Mesenchymal stem cell (in vitro differentiated cells and primary cell): ENCODE data around the gene NFE2L1.
"Not testable (repeated sequence)": the region's sequence is repeated elsewhere in the genome, so short reads cannot be mapped to it uniquely, and the experiment has no call there.

Experiments used
- DNase-seq: peaks from one replicate; pipeline ENCODE4 v3.0.0-alpha.2; 2013
- H2AFZ ChIP-seq: one replicate; pipeline ENCODE4 v1.6.1; 2013; ENCODE audit warnings: low read depth, mild to moderate bottlenecking, control low read depth, inconsistent platforms, low read length, moderate library complexity
- H2AK5ac ChIP-seq: 2 replicates; pipeline ENCODE4 v1.6.1; 2013; ENCODE audit warnings: low read length, moderate library complexity, mild to moderate bottlenecking, inconsistent platforms; ENCODE audit not compliant: severe bottlenecking
- H2BK120ac ChIP-seq: one replicate; pipeline ENCODE4 v1.6.1; 2013; ENCODE audit warnings: low read depth, mild to moderate bottlenecking, inconsistent platforms, low read length, moderate library complexity
- H2BK12ac ChIP-seq, 2 experiments: one replicate each; pipeline ENCODE4 v1.6.1; 2013; ENCODE audit warnings: inconsistent platforms in 2 of 2, low read length in 2 of 2, mild to moderate bottlenecking in 2 of 2, moderate library complexity in 2 of 2, control low read depth in 1 of 2
- H2BK15ac ChIP-seq: one replicate; pipeline ENCODE4 v1.6.1; 2013; ENCODE audit warnings: mild to moderate bottlenecking, low read depth, inconsistent platforms; ENCODE audit not compliant: poor library complexity, severe bottlenecking
- H2BK5ac ChIP-seq: 2 replicates; pipeline ENCODE4 v1.6.1; 2013; ENCODE audit warnings: low read depth, mild to moderate bottlenecking, low read length, control low read depth, inconsistent platforms; ENCODE audit not compliant: poor library complexity, severe bottlenecking
- H3K14ac ChIP-seq, 2 experiments: one replicate each; pipeline ENCODE4 v1.6.1; 2013; ENCODE audit warnings: inconsistent platforms in 2 of 2, low read length in 2 of 2, control low read depth in 1 of 2, mild to moderate bottlenecking in 1 of 2, moderate library complexity in 1 of 2
- H3K18ac ChIP-seq, 2 experiments: one replicate each; pipeline ENCODE4 v1.6.1; 2013; ENCODE audit warnings: inconsistent platforms in 2 of 2, low read length in 2 of 2, control low read depth in 1 of 2, low read depth in 1 of 2, mild to moderate bottlenecking in 1 of 2
- H3K23ac ChIP-seq, 2 experiments: one replicate each; pipeline ENCODE4 v1.6.1; 2013; ENCODE audit warnings: inconsistent platforms in 2 of 2, low read length in 2 of 2, mild to moderate bottlenecking in 2 of 2, moderate library complexity in 2 of 2, control low read depth in 1 of 2
- H3K27ac ChIP-seq: 2 replicates; pipeline ENCODE4 v1.5.1; 2013; ENCODE audit warnings: mild to moderate bottlenecking, moderate library complexity, low read length, control low read depth, inconsistent platforms; ENCODE audit not compliant: poor library complexity, severe bottlenecking
- H3K27me3 ChIP-seq, 2 experiments: 2 replicates each; pipeline versions ENCODE4 v1.6.1 to v1.7.0; 2013; ENCODE audit warnings: low read length in 2 of 2, mild to moderate bottlenecking in 2 of 2, moderate library complexity in 2 of 2, control low read depth in 1 of 2, inconsistent platforms in 1 of 2; ENCODE audit not compliant: control insufficient read depth in 1 of 2, insufficient read depth in 1 of 2
- H3K36me3 ChIP-seq, 2 experiments: 2 replicates each; pipeline versions ENCODE4 v1.6.1 to v1.7.0; 2013; ENCODE audit warnings: low read length in 2 of 2, control low read depth in 1 of 2, inconsistent platforms in 1 of 2, low read depth in 1 of 2, mild to moderate bottlenecking in 1 of 2; ENCODE audit not compliant: insufficient read depth in 2 of 2, control insufficient read depth in 1 of 2
- H3K4ac ChIP-seq, 2 experiments: one replicate each; pipeline ENCODE4 v1.6.1; 2013; ENCODE audit warnings: inconsistent platforms in 2 of 2, low read length in 2 of 2, mild to moderate bottlenecking in 2 of 2, moderate library complexity in 2 of 2, control low read depth in 1 of 2, low read depth in 1 of 2
- H3K4me1 ChIP-seq: 2 replicates; pipeline ENCODE4 v1.6.1; 2013; ENCODE audit warnings: low read depth, low read length, control low read depth; ENCODE audit not compliant: control insufficient read depth, insufficient read depth
- H3K4me2 ChIP-seq: 2 replicates; pipeline ENCODE4 v1.6.1; 2013; ENCODE audit warnings: low read length, mild to moderate bottlenecking, inconsistent platforms; ENCODE audit not compliant: poor library complexity, severe bottlenecking
- H3K4me3 ChIP-seq, 2 experiments: 2 replicates each; pipeline versions ENCODE4 v1.5.1 to v1.7.0; 2013; ENCODE audit warnings: low read length in 2 of 2, mild to moderate bottlenecking in 2 of 2, control low read depth in 1 of 2, low read depth in 1 of 2; ENCODE audit not compliant: insufficient read depth in 1 of 2
- H3K79me1 ChIP-seq: replicated peaks from 2 replicates; pipeline ENCODE4 v1.6.1; 2013; ENCODE audit warnings: mild to moderate bottlenecking, control low read depth, low read length, inconsistent platforms; ENCODE audit not compliant: poor library complexity, severe bottlenecking
- H3K9ac ChIP-seq: 2 replicates; pipeline ENCODE4 v1.7.0; 2013; ENCODE audit warnings: mild to moderate bottlenecking, low read length, moderate library complexity
- H3K9me3 ChIP-seq: 2 replicates; pipeline ENCODE4 v1.7.0; 2013; ENCODE audit warnings: mild to moderate bottlenecking, low read length; ENCODE audit not compliant: control insufficient read depth
- H4K8ac ChIP-seq: one replicate; pipeline ENCODE4 v1.6.1; 2013; ENCODE audit warnings: inconsistent platforms, mild to moderate bottlenecking, low read length, moderate library complexity
- H4K91ac ChIP-seq: one replicate; pipeline ENCODE4 v1.6.1; 2013; ENCODE audit warnings: mild to moderate bottlenecking, low read length, inconsistent platforms
- WGBS: methylation state at CpG from one replicate; pipeline ENCODE4 v1.1.7; 2013; ENCODE audit warnings: mixed read lengths; 5-methylcytosine and 5-hydroxymethylcytosine counted together

NFE2L1 gene

GRCh38 chr17:48072811-48073210, 24.7 kb downstream of the NFE2L1 start:
- not testable (repeated sequence) for H3K23ac ChIP-seq, H4K91ac ChIP-seq, H2BK5ac ChIP-seq, DNase-seq, H3K9me3 ChIP-seq, H2AK5ac ChIP-seq, H2BK15ac ChIP-seq, H3K4ac ChIP-seq, H3K18ac ChIP-seq, H3K4me1 ChIP-seq, H3K4me2 ChIP-seq, H2BK12ac ChIP-seq, H2BK120ac ChIP-seq, H3K14ac ChIP-seq, H3K27me3 ChIP-seq, H2AFZ ChIP-seq, H3K4me3 ChIP-seq, H4K8ac ChIP-seq
- Histone ChIP-seq H3K79me1 (peaks cover 18% of the 10 kb centered on the region), H3K9ac (peak overlapping the region; percentile 36), H3K27ac (peak overlapping the region; percentile 49), H3K36me3 (peaks cover 26 to 53% of the 10 kb centered on the region in 2 experiments)
- over 99% methylated on average over 7 of the region's 9 CpGs for WGBS

DNA sequence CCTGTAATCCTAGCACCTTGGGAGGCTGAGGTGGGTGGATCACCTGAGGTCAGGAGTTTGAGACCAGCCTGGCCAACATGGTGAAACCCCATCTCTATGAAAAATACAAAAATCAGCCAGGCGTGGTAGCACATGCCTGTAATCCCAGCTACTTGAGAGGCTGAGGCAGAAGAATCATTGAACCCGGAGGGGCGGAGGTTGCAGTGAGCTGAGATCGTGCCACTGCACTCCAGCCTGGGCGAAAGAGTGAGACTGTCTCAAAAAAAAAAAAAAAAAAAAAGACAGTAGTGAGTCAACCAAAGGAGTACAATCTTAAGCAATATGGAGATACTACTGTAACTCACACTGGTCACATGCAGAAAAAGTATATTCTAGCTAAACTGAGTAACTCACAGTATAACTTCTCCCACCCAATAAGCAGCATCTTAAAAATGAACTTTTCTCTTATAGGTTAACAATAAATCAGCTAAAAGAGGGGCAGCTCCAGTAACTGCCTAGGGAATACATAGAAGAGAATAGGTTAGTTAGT, 25.5 kb downstream of the NFE2L1 start:
- not testable (repeated sequence) for H2BK12ac ChIP-seq, H3K14ac ChIP-seq, H3K18ac ChIP-seq, H2BK120ac ChIP-seq, H3K4me3 ChIP-seq, H3K4ac ChIP-seq, H2AK5ac ChIP-seq, H3K4me2 ChIP-seq, H2BK5ac ChIP-seq, H3K27me3 ChIP-seq, H3K9me3 ChIP-seq, H4K8ac ChIP-seq, H2AFZ ChIP-seq, DNase-seq, H4K91ac ChIP-seq, H2BK15ac ChIP-seq, H3K23ac ChIP-seq
- Histone ChIP-seq H3K79me1 (peaks cover 18% of the 10 kb centered on the region), H3K27ac (peak overlapping the region; percentile 94), H3K4me1 (peaks cover 10% of the 10 kb centered on the region), H3K9ac (peak overlapping the region; percentile 84), H3K36me3 (peaks cover 25 to 53% of the 10 kb centered on the region in 2 experiments)
- WGBS: 95% methylated on average over 3 of the region's 5 CpGs

- peaks cover 20 to 51% of the 10 kb centered on the region in 2 experiments for H3K36me3 ChIP-seq
- H2BK12ac ChIP-seq: no peak overlapping the region
- no peak overlapping the region for H3K18ac ChIP-seq
- H3K4me2 ChIP-seq: no peak overlapping the region
- H3K4ac ChIP-seq: no peak overlapping the region
- H3K9ac ChIP-seq: peak overlapping the region; percentile 84
- H3K4me3 ChIP-seq: no peak overlapping the region
- H3K27ac ChIP-seq: peak overlapping the region; percentile 94
- peaks cover 18% of the 10 kb centered on the region for H3K79me1 ChIP-seq
- H3K14ac ChIP-seq: no peak overlapping the region
- H4K91ac ChIP-seq: no peak overlapping the region
- H2AFZ ChIP-seq: no peak overlapping the region
- H2BK15ac ChIP-seq: no peak overlapping the region
- H3K27me3 ChIP-seq: no peaks in the 10 kb centered on the region
- no peak overlapping the region for H2BK120ac ChIP-seq
- H2AK5ac ChIP-seq: peak overlapping the region; percentile 22
- H3K4me1 ChIP-seq: peaks cover 14% of the 10 kb centered on the region
- H3K9me3 ChIP-seq: no peaks in the 10 kb centered on the region
- no peak overlapping the region for H4K8ac ChIP-seq
- no peak overlapping the region for H2BK5ac ChIP-seq
- WGBS: 93% methylated on average over 3 of the region's 7 CpGs
- peak; percentile 82 for DNase-seq
- no peak overlapping the region for H3K23ac ChIP-seq
Observed at GRCh38 chr17:48074322-48075081, 26.3 kb downstream of the NFE2L1 start.

DNA sequence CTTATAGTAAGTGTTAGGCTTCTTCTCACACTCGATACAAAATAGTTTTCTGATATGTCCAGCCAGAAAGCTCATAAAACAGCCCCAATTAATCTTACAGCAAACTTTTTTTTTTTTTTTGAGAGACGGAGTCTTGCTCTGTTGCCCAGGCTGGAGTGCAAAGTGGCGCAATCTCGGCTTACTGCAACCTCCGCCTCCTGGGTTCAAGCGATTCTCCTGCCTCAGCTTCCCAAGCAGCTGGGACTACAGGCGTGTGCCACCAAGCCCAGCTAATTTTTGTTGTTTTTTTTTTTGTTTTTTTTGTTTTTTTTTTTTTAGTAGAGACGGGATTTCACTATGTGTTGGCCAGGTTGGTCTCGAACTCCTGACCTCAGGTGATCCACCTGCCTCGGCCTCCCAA, 29.0 kb downstream of the NFE2L1 start:
- not testable (repeated sequence) for H3K18ac ChIP-seq, H4K91ac ChIP-seq

More for the DNA sequence above, 29.0 kb downstream of the NFE2L1 start:
- H3K27me3 ChIP-seq, H3K9me3 ChIP-seq, H2BK5ac ChIP-seq, H3K9ac ChIP-seq, H4K8ac ChIP-seq, H3K14ac ChIP-seq, H2BK120ac ChIP-seq, H2AFZ ChIP-seq, H2BK12ac ChIP-seq, H3K4me2 ChIP-seq, H3K4me3 ChIP-seq, H2BK15ac ChIP-seq, H3K79me1 ChIP-seq, DNase-seq, H2AK5ac ChIP-seq, H3K4ac ChIP-seq, H3K23ac ChIP-seq: not testable (repeated sequence)
- peak overlapping the region; percentile 87 for H3K27ac ChIP-seq
- H3K36me3 ChIP-seq: peaks cover 10 to 38% of the 10 kb centered on the region in 2 experiments
- 94% methylated on average over 9 of the region's 10 CpGs for WGBS
- H3K4me1 ChIP-seq: peaks cover 16% of the 10 kb centered on the region
